Psoas muscle (tissue), 8 donors: ENCODE data around the gene MATN3. TPM values are rescaled to one million over a fixed set of nuclear protein-coding genes. Genes with fewer than 3 reads are reported as not detected.

Source experiments
- ATAC-seq, 4 donors: fragments of 200-7000 bp; cut with Tn5 transposase; one replicate each; pipeline ENCODE4 v1.9.1; 2020; ENCODE audit warnings: moderate library complexity in 3 of 4, mild to moderate bottlenecking in 2 of 4
- DNase-seq, 2 donors: peaks; one replicate each; pipeline ENCODE4 v3.0.0-alpha.2; 2020
- H3K27ac ChIP-seq: fragments of 200-600 bp; one replicate; pipeline ENCODE4 v1.8.0; 2022
- H3K27me3 ChIP-seq, 3 donors: fragments of 200-600 bp in 1 of 3; one replicate each; pipeline versions ENCODE4 v1.6.1 to v1.8.0; 2013 to 2022; ENCODE audit warnings: low read length in 2 of 3, mild to moderate bottlenecking in 2 of 3, moderate library complexity in 1 of 3; ENCODE audit not compliant: insufficient read depth in 3 of 3
- H3K36me3 ChIP-seq, 2 donors: fragments of 200-600 bp in 1 of 2; one replicate each; pipeline versions ENCODE4 v1.6.1 to v1.8.0; 2013 to 2022; ENCODE audit warnings: low read depth in 1 of 2, mild to moderate bottlenecking in 1 of 2, moderate library complexity in 1 of 2; ENCODE audit not compliant: insufficient read depth in 1 of 2
- H3K4me1 ChIP-seq: fragments of 200-600 bp; one replicate; pipeline ENCODE4 v1.8.0; 2022
- H3K4me3 ChIP-seq: fragments of 200-600 bp; one replicate; pipeline ENCODE4 v1.8.0; 2022; ENCODE audit warnings: mild to moderate bottlenecking
- H3K9me3 ChIP-seq: fragments of 200-600 bp; one replicate; pipeline ENCODE4 v1.8.0; 2022
- WGBS, 3 donors: extraction: QIAGEN DNeasy Blood & Tissue Kit; methylation state at CpG; one replicate each; pipeline versions ENCODE4 v1.1.6 to v1.1.7; 2013; 5-methylcytosine and 5-hydroxymethylcytosine counted together
- intact Hi-C, 2 donors: fragments of 100-400 bp; cut with DNase I; formaldehyde crosslinking; loops; one replicate each; pipeline versions ENCODE4 v1.11.0 to v1.14.2; 2022
- polyA plus RNA-seq, 3 donors: library from polyadenylated mRNA; stranded (reverse); fragments of 200-250 nt; gene quantifications; one replicate each; pipeline ENCODE4 v1.2.3, GENCODE V29; 2013
- total RNA-seq, 4 donors: library from RNA; stranded (reverse); fragmentation: NEBNext Ultra II Directional in 2 of 4; extraction: Animal tissue kit (Norgen Biotek cat#: 25700) in 2 of 4; gene quantifications; one replicate each; pipeline versions ENCODE4 v1.2.1 to v1.2.4, GENCODE V29; 2021 to 2023
- TF ChIP-seq, protein P1 (sequence below): fragments of 200-600 bp; IDR thresholded peaks from one replicate; pipeline ENCODE4 v1.8.0; 2022; ENCODE audit warnings: antibody characterized with exemption
- donor health status: healthy with polysubstance abuse.
- donor health status: DM: no; HTN: no; CAD: no; lungs with moderate emphysema.
- donor health status: Bipolar disorder and iron deficiency.
- donor health status: healthy.
- donor health status: DM: yes; HTN: yes; CAD: no.
- donor health status: DM: no; HTN: no; CAD: no.
- donor health status: DM: no; HTN: no; CAD: no.
- donor health status: DM: yes; HTN: yes; CAD: no.

The MATN3 gene
- total and polyA plus RNA-seq, 7 donors = 0.15 to 0.78 (median 0.25) TPM; not detected in 2

DNA sequence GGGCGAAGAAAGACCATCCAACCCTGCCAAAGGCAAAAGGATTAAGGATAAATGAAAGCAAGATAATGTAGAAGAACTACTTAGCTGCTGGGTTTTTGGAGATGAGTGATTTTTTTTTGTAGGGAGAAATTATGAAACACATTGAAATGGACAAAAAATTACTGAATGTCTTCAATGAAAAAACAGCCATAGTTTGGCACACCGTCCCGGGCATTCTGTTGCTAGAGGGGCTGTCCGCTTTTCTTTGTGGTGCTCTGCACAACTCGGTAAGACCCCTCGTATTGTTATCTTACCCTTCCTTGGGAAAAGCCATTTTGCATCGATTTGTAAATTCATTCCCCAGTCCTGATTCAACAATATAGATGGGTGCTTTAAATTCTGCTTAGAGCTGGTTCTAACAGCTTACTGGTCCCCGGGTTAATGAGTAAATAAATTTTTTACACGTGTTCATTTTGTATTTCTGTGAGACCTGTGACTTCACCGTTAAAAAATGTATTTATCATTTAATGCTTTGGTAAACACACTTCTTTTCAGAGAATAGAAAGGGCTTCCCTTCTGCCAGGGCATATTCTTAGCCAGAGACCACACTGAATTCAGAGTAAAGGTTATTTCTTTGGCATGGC lies 39.9 kb upstream of the MATN3 start:
- intact Hi-C loops = loop anchor here (2.0 to 5.0 kb wide), 2 partner anchors 40 to 46 kb away; no protein-coding TSS in a partner anchor
- H3K4me3 ChIP-seq = peak overlapping the region; percentile 71
- TF ChIP-seq, protein P1, sequence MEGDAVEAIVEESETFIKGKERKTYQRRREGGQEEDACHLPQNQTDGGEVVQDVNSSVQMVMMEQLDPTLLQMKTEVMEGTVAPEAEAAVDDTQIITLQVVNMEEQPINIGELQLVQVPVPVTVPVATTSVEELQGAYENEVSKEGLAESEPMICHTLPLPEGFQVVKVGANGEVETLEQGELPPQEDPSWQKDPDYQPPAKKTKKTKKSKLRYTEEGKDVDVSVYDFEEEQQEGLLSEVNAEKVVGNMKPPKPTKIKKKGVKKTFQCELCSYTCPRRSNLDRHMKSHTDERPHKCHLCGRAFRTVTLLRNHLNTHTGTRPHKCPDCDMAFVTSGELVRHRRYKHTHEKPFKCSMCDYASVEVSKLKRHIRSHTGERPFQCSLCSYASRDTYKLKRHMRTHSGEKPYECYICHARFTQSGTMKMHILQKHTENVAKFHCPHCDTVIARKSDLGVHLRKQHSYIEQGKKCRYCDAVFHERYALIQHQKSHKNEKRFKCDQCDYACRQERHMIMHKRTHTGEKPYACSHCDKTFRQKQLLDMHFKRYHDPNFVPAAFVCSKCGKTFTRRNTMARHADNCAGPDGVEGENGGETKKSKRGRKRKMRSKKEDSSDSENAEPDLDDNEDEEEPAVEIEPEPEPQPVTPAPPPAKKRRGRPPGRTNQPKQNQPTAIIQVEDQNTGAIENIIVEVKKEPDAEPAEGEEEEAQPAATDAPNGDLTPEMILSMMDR = no peak
- DNase-seq = no peak
- WGBS, 3 donors = 0 to 2% (median 1%) methylated on average over 10 of the region's 10 CpGs
- ATAC-seq = no peak
- no peaks in the 10 kb centered on the region for H3K36me3 ChIP-seq
- peak overlapping the region; percentile 98 for H3K27ac ChIP-seq
- H3K9me3 ChIP-seq = no peaks in the 10 kb centered on the region
- H3K27me3 ChIP-seq = no peaks in the 10 kb centered on the region
- H3K4me1 ChIP-seq = peaks cover 33% of the 10 kb centered on the region

- WGBS, 3 donors = 0 to 1% (median 0%) methylated on average over 45 of the region's 45 CpGs
- intact Hi-C loops = loop anchor here (2.0 to 5.0 kb wide), 2 partner anchors 41 to 47 kb away; no protein-coding TSS in a partner anchor
- Histone ChIP-seq H3K9me3 (no peaks in the 10 kb centered on the region), H3K4me3 (peak within 1 kb of the TSS; percentile 71), H3K27me3 (no peaks in the 10 kb centered on the region), H3K27ac (peak within 1 kb of the TSS; percentile 98), H3K4me1 (peaks cover 33% of the 10 kb centered on the region), H3K36me3 (no peaks in the 10 kb centered on the region)
- ATAC-seq (peak; percentile 97 to 99 (median 98)), DNase-seq (peak; percentile 98 to 99)
- TF ChIP-seq, protein P1 = peak; percentile 20
Measured at GRCh38 chr2:20051532-20052228, 39.2 kb upstream of the MATN3 start, which contains the start of gene LAPTM4A. LAPTM4A (minus strand) TSS chr2:20051628; CDS start chr2:20051520, 108 bp downstream.

GRCh38 chr2:20050646-20051531 lies 38.4 kb upstream of the MATN3 start:
- WGBS, 3 donors = 0 to 1% (median 0%) methylated on average over 40 to 47 of the region's 47 CpGs
- Histone ChIP-seq H3K4me1 (peaks cover 34% of the 10 kb centered on the region), H3K27ac (peak overlapping the region; percentile 98), H3K36me3 (no peaks in the 10 kb centered on the region), H3K4me3 (peak overlapping the region; percentile 71), H3K9me3 (no peaks in the 10 kb centered on the region), H3K27me3 (no peaks in the 10 kb centered on the region)
- peak in 2 of 4 donors; percentile 35 to 45 for ATAC-seq
- peak in 1 of 2 donors; percentile 67 for DNase-seq
- intact Hi-C loops = loop anchor here in 1 of 2 donors (5.0 kb wide), 1 partner anchor 41 kb away; no protein-coding TSS in a partner anchor
- TF ChIP-seq, protein P1 = no peak

- Histone ChIP-seq H3K9me3 (no peaks in the 10 kb centered on the region), H3K27me3 (no peaks in the 10 kb centered on the region), H3K4me1 (peaks cover 36% of the 10 kb centered on the region), H3K27ac (peak overlapping the region; percentile 98), H3K4me3 (peak overlapping the region; percentile 71), H3K36me3 (no peaks in the 10 kb centered on the region)
- DNase-seq = no peak
- TF ChIP-seq, protein P1 = no peak
- 1 to 3% (median 1%) methylated on average over 10 of the region's 10 CpGs for WGBS, 3 donors
- intact Hi-C loops = loop anchor here in 1 of 2 donors (5.0 kb wide), 1 partner anchor 42 kb away; no protein-coding TSS in a partner anchor
- no peak for ATAC-seq
Measured at GRCh38 chr2:20050104-20050645, 37.7 kb upstream of the MATN3 start.
